Neuron (in vitro differentiated cells): ENCODE results near the gene CPEB2.
A peak's percentile ranks its signal among the peaks of the same experiment; 100 is the strongest.

ENCODE experiments used
- H2AFZ ChIP-seq: one replicate; pipeline ENCODE4 v1.6.1; 2013; ENCODE audit warnings: low read depth, mild to moderate bottlenecking, inconsistent platforms, low read length, moderate library complexity
- H3K27me3 ChIP-seq: one replicate; pipeline ENCODE4 v1.6.1; 2013; ENCODE audit warnings: low read length; ENCODE audit not compliant: insufficient read depth
- H3K36me3 ChIP-seq: one replicate; pipeline ENCODE4 v1.6.1; 2013; ENCODE audit warnings: low read length; ENCODE audit not compliant: insufficient read depth
- H3K4me1 ChIP-seq: one replicate; pipeline ENCODE4 v1.6.1; 2013; ENCODE audit warnings: low read length; ENCODE audit not compliant: insufficient read depth
- H3K4me3 ChIP-seq: 2 replicates; pipeline ENCODE4 v1.5.1; 2013; ENCODE audit warnings: mild to moderate bottlenecking, low read length, moderate library complexity
- H3K9me3 ChIP-seq: one replicate; pipeline ENCODE4 v1.6.1; 2013; ENCODE audit warnings: low read length

CPEB2 gene

DNA sequence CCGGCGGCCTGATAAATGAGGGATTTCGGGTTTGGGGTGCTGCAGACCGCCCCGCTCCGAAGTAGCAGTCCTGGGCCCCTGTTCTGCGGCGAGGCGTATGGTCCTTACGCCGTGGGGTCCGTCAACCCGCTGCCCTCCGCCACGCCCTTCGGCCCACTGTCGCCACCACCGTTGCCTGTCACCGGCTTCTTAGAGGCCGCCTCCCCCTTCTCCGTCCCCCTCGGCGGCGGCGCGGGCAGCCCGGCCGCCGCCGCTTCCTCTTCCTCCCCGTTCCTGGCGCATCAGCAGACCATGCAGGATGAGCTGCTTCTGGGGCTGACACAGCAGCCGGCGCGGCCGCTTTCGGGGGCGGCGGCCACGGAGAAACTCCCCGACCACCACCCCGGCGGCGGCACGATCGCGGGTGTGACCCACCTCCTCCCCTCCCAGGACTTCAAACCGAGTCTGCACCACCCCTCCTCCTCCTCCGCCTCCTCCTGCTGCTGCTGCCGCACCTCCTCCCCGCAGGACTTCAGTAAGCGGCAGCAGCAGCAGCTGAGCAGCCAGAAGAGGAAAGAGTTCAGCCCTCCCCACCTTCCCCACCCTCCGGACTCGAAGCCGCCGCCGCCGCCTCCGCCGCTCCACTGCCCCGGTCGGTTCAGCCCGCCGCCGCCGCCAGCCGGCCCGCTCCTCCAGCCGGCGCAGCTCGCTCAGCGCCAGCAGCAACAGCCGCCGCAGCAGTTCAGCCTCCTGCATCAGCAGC is 549 bp downstream of the CPEB2 start:
- Histone ChIP-seq H3K27me3 (peaks cover 18% of the 10 kb centered on the region), H2AFZ (peak overlapping the region; percentile 85), H3K4me3 (peak overlapping the region; percentile 54), H3K4me1 (peaks cover 13% of the 10 kb centered on the region), H3K36me3 (no peaks in the 10 kb centered on the region), H3K9me3 (no peaks in the 10 kb centered on the region)

DNA sequence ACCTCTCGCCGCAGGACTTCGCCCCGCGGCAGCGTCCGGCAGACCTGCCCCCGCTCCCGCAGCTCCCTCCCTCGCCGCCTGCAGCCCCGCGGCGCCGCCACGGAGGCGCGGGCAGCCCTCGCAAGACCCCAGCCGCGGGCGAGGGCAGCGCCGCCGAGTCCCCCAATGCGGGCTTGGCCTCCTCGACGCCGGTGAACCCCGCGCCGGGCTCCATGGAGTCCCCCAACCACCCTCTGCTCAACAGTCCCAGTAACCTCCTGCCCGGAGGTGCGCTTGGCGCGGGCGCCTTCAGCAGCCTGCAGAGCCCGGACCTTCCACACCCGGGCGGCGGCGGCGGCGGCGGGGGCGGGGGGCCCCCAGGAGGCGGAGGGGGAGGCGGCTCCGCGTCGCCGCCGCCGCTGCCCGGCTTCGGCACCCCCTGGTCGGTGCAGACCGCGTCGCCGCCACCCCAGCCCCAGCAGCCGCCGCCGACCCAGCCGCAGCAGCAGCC is 1.2 kb downstream of the CPEB2 start:
- Histone ChIP-seq H3K4me1 (peaks cover 13% of the 10 kb centered on the region), H2AFZ (peak overlapping the region; percentile 95), H3K36me3 (no peaks in the 10 kb centered on the region), H3K9me3 (no peaks in the 10 kb centered on the region), H3K27me3 (peaks cover 18% of the 10 kb centered on the region), H3K4me3 (peak overlapping the region; percentile 54)

DNA sequence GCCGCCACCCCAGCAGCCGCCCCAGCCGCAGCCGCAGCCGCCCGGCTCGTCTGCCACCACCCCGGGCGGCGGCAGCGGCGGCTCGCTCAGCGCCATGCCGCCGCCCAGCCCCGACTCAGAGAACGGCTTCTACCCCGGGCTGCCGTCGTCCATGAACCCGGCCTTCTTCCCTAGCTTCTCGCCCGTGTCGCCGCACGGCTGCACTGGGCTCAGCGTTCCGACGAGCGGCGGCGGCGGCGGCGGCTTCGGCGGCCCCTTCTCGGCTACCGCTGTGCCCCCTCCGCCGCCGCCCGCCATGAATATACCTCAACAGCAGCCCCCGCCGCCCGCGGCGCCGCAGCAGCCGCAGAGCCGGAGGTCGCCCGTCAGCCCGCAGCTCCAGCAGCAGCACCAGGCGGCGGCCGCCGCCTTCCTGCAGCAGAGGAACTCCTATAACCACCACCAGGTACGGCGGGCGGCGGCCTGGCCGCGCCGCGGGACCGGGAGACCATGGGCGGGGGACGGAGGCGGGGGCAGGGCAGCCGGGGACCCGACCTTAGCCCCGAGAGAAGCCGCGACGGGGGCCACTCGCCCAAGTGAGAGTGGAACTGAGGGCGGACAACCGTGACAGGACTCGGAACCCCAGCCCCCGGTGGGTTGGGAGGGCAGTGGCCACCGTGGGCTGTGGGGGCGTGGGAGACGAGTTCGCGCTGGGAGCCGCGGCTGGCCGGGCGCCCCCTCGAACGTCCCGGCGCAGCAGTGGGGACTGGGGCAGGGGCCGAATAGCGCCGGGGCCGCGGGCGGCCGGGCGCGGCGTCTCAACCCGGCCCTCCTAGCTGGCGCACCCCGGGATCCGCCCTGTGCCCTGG is 1.8 kb downstream of the CPEB2 start:
- H3K4me3 ChIP-seq = peak overlapping the region; percentile 54
- peak overlapping the region; percentile 95 for H2AFZ ChIP-seq
- peaks cover 18% of the 10 kb centered on the region for H3K27me3 ChIP-seq
- H3K36me3 ChIP-seq = no peaks in the 10 kb centered on the region
- peaks cover 13% of the 10 kb centered on the region for H3K4me1 ChIP-seq
- H3K9me3 ChIP-seq = no peaks in the 10 kb centered on the region

DNA sequence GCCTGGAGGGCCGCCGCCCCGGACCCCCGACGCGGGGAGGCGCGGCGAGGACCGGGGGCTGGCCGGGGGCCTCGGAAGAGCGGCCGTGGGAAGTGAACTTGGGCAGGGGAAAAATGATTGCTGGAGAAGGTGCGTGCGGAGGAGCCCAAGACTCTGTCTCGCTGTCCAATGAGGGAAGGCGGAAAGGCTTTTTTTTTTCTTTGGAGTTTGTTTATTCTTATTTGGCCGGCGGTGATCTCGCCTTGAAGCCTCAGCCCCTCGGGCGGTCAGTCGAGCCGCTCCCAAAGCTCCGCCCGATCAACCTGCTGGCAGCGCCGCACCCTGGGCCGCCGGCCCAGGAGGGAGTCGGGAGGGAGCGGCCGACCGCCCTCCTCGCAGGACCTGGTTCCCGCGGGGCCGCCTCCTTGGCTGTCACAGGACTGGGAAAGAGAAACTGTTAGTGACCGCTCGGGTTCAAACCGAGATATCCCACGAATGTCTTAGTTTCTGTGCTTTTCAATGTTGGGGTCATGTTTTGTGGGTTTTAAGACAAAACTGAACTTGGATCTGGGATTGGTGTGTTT is 2.5 kb downstream of the CPEB2 start:
- peaks cover 18% of the 10 kb centered on the region for H3K27me3 ChIP-seq
- H3K4me1 ChIP-seq = peaks cover 12% of the 10 kb centered on the region
- H3K36me3 ChIP-seq = no peaks in the 10 kb centered on the region
- H3K9me3 ChIP-seq = no peaks in the 10 kb centered on the region
- peak overlapping the region; percentile 95 for H2AFZ ChIP-seq
- H3K4me3 ChIP-seq = peak overlapping the region; percentile 54

- H3K36me3 ChIP-seq = no peaks in the 10 kb centered on the region
- H2AFZ ChIP-seq = peak overlapping the region; percentile 95
- H3K9me3 ChIP-seq = no peaks in the 10 kb centered on the region
- H3K4me3 ChIP-seq = peak overlapping the region; percentile 54
- H3K4me1 ChIP-seq = peaks cover 5% of the 10 kb centered on the region
- peaks cover 18% of the 10 kb centered on the region for H3K27me3 ChIP-seq
These were observed 3.3 kb downstream of the CPEB2 start for GRCh38 chr4:15005474-15006115.

GRCh38 chr4:15006416-15007024 is 4.2 kb downstream of the CPEB2 start:
- Histone ChIP-seq H3K36me3 (no peaks in the 10 kb centered on the region), H2AFZ (no peak overlapping the region), H3K9me3 (no peaks in the 10 kb centered on the region), H3K27me3 (peaks cover 18% of the 10 kb centered on the region), H3K4me3 (no peak overlapping the region), H3K4me1 (peaks cover 2% of the 10 kb centered on the region)

GRCh38 chr4:15007201-15007600 is 4.9 kb downstream of the CPEB2 start:
- Histone ChIP-seq H3K27me3 (peaks cover 18% of the 10 kb centered on the region), H2AFZ (no peak overlapping the region), H3K36me3 (no peaks in the 10 kb centered on the region), H3K4me3 (no peak overlapping the region), H3K9me3 (no peaks in the 10 kb centered on the region), H3K4me1 (peaks cover 2% of the 10 kb centered on the region)

- Histone ChIP-seq H3K9me3 (no peaks in the 10 kb centered on the region), H3K4me1 (no peaks in the 10 kb centered on the region), H3K27me3 (peaks cover 14% of the 10 kb centered on the region), H3K36me3 (no peaks in the 10 kb centered on the region), H3K4me3 (no peak overlapping the region), H2AFZ (no peak overlapping the region)
These were observed 7.8 kb downstream of the CPEB2 start for GRCh38 chr4:15010038-15010585.

DNA sequence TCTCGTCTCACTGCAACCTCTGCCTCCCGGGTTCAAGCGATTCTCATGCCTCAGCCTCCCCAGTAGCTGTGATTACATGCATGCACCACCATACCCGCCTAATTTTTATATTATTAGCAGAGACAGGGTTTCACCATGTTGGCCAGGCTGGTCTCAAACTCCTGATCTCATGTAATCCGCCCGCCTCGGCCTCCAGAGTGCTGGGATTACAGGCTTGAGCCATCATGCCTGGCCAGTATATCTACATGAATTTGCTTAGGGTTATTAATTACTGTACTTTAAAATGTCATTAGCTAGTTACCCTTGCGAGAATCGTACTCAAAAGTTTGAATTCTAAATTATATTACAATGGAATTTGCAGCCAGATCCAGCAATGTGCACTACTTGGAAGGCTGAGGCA is 8.9 kb downstream of the CPEB2 start:
- no peaks in the 10 kb centered on the region for H3K36me3 ChIP-seq
- no peaks in the 10 kb centered on the region for H3K4me1 ChIP-seq
- peaks cover 5% of the 10 kb centered on the region for H3K27me3 ChIP-seq

DNA sequence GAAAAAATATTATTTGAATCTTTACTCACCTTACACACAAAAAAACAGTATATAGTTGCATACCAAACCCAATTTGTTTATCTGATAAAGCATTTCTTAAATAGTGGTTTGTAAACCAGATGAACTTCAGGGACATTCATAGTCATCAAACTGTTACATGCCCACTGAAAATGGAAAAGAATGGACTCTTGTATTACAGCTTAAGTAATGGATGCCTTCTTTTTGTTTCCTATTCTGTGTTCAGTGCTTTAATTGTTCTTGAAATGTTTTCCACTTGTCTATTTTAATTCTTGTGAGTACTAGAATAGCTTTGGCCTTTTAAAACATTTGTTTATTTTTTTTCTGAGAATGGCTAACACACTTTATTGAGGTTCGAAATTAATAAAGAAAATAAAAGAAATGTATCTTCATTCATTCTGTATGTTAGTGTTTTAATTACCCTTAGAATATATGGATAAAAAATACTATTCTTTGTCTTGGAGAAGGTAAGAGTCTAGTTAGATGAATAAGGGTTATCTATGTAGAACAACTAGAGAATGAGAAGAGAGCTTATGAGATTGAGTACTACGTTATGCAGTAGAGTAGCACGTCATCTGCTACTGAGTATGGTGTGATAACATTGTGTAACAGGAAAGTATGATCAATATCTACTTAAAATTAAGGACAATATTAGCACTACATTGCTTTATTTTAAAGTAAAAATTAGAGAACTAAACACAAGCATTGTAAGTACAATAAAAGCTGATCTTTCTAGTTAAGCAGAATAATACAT is 9.9 kb downstream of the CPEB2 start:
- Histone ChIP-seq H3K36me3 (no peaks in the 10 kb centered on the region), H3K4me1 (no peaks in the 10 kb centered on the region), H3K27me3 (no peaks in the 10 kb centered on the region), H3K9me3 (no peaks in the 10 kb centered on the region), H2AFZ (no peak overlapping the region), H3K4me3 (no peak overlapping the region)

More for the DNA sequence above, 8.9 kb downstream of the CPEB2 start:
- no peak overlapping the region for H2AFZ ChIP-seq
- no peak overlapping the region for H3K4me3 ChIP-seq
- no peaks in the 10 kb centered on the region for H3K9me3 ChIP-seq

GRCh38 chr4:15013585-15013984 is 11.3 kb downstream of the CPEB2 start:
- H3K36me3 ChIP-seq = no peaks in the 10 kb centered on the region
- no peaks in the 10 kb centered on the region for H3K4me1 ChIP-seq
- no peaks in the 10 kb centered on the region for H3K9me3 ChIP-seq
- no peak overlapping the region for H3K4me3 ChIP-seq
- H3K27me3 ChIP-seq = no peaks in the 10 kb centered on the region
- no peak overlapping the region for H2AFZ ChIP-seq

DNA sequence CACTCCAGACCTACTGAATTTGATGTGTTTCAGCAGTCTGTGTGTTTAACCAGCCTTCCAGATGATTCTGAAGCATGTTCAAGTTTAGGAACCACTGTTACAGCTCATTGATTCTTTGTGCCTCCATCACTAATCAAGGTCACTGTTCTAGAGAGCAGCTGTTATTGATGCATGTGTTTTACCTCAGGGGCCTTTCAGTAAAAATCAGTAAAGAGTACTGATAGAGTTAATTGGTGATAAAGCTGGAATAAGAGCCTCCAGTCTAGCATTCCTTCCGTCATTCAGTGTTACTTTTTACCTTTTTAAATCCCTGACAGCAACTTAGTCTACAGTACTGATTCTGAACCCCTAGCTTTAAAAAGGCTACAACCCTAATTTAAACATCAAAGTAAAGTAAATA is 12.9 kb downstream of the CPEB2 start:
- H3K27me3 ChIP-seq = no peaks in the 10 kb centered on the region
- H3K4me1 ChIP-seq = no peaks in the 10 kb centered on the region
- no peaks in the 10 kb centered on the region for H3K9me3 ChIP-seq
- H3K36me3 ChIP-seq = no peaks in the 10 kb centered on the region
- H3K4me3 ChIP-seq = no peak overlapping the region
- H2AFZ ChIP-seq = no peak overlapping the region
